IPS-20b (cell line): ENCODE results near the gene DDX10.
"Not testable (repeated sequence)": the region's sequence is repeated elsewhere in the genome, so short reads cannot be mapped to it uniquely, and the experiment has no call there.

Experiments used
- H3K27ac ChIP-seq: one replicate; pipeline ENCODE4 v1.5.1; 2013; ENCODE audit warnings: low read length
- H3K27me3 ChIP-seq: 2 replicates; pipeline ENCODE4 v1.6.1; 2013; ENCODE audit warnings: mild to moderate bottlenecking, low read length, inconsistent platforms; ENCODE audit not compliant: insufficient read depth
- H3K36me3 ChIP-seq: 2 replicates; pipeline ENCODE4 v1.6.1; 2013; ENCODE audit warnings: low read depth, mild to moderate bottlenecking, inconsistent platforms, low read length, moderate library complexity; ENCODE audit not compliant: insufficient read depth
- H3K4me1 ChIP-seq: 2 replicates; pipeline ENCODE4 v1.6.1; 2013; ENCODE audit warnings: mild to moderate bottlenecking, control low read depth, inconsistent platforms, low read length, moderate library complexity; ENCODE audit not compliant: insufficient read depth
- H3K4me3 ChIP-seq: 2 replicates; pipeline ENCODE4 v1.5.1; 2013; ENCODE audit warnings: mild to moderate bottlenecking, low read length, inconsistent platforms
- H3K9ac ChIP-seq: 2 replicates; pipeline ENCODE4 v1.6.1; 2013; ENCODE audit warnings: low read depth, mild to moderate bottlenecking, inconsistent platforms, low read length, moderate library complexity
- H3K9me3 ChIP-seq: 2 replicates; pipeline ENCODE4 v1.6.1; 2013; ENCODE audit warnings: mild to moderate bottlenecking, low read depth, low read length, inconsistent platforms; ENCODE audit not compliant: insufficient read depth

Gene DDX10

DNA sequence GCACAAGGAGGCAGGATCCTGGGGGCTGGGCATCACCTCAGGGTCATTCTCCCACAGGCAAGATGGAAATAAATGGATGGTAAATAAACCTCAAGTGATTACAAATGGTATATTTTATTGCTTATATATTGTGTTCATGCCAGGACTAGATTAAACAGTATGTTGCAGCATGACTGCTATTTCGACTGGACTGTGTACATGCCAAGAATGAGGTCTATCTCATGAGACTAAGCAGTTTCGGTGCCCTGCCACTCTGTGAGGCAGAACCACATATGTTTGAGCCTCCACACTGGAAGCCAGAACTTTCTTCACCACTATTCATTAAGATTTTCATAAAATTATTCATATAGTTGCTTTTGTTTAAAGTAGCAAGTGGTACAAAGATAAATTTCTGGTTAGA is 140.2 kb downstream of the DDX10 start:
- no peaks in the 10 kb centered on the region for H3K4me1 ChIP-seq
- no peak overlapping the region for H3K9ac ChIP-seq
- H3K9me3 ChIP-seq, result no peaks in the 10 kb centered on the region
- no peak overlapping the region for H3K27ac ChIP-seq
- H3K27me3 ChIP-seq, result no peaks in the 10 kb centered on the region
- no peaks in the 10 kb centered on the region for H3K36me3 ChIP-seq
- H3K4me3 ChIP-seq, result no peak overlapping the region

DNA sequence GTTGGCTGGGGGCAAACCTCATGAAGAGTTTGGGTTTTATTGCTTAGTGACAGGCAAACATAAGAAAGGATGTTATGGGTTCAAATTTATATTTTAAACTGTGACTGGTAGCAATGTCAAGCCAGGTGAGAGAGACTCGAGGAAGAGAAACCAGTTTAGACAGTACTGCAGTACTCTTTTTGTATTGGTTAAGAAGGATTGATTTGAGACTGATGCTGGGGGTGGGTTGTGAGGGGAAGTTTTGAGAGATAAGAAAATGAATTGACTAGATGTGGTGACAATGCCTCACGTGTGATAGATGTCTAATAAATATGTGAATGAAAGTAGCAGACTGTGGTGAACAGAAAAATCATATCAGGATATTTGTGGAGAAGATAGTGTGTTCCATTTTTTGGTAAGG is 142.4 kb downstream of the DDX10 start:
- no peak overlapping the region for H3K9ac ChIP-seq
- no peaks in the 10 kb centered on the region for H3K36me3 ChIP-seq
- H3K27ac ChIP-seq, result no peak overlapping the region
- H3K9me3 ChIP-seq, result no peaks in the 10 kb centered on the region
- H3K4me1 ChIP-seq, result no peaks in the 10 kb centered on the region
- H3K4me3 ChIP-seq, result no peak overlapping the region
- H3K27me3 ChIP-seq, result no peaks in the 10 kb centered on the region

DNA sequence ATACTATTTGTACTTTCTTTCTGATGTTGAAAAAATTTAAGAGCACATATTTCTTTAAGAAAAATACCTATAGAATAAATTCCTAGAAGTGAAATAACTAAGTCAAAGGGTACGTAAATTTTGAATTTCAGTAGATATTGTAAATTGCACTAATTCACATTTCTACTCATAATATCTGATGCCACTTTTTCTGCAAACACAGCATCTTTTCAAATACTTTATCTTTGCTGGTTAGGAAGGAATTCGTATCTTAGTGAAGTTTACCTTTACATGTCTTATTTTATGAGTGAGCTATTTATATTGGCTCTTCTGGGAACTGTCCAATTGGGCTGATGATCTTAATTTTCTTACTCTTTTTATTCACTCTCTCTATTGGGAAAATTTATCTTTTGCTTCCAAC is 148.2 kb downstream of the DDX10 start:
- no peaks in the 10 kb centered on the region for H3K36me3 ChIP-seq

DNA sequence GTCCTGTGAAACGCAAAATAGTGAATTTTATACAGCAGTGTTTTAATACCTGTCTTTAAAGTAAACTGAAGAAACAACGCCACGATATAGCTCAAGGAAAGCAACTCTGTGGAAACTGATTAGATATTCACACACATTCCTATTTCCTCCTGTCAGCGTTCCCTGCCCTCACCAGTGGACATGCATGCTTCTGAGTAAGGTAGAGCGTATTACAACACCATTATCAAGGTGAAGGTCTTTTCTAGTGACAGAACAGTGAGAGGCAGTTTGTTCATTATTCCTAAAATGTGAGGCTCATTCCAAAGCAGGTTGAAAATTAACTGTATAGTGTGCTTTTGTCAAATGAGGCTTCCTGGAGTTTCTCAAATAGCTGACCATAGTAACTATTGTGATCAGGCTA is 153.1 kb downstream of the DDX10 start:
- no peak overlapping the region for H3K27ac ChIP-seq
- H3K9ac ChIP-seq, result no peak overlapping the region
- no peaks in the 10 kb centered on the region for H3K9me3 ChIP-seq
- H3K4me1 ChIP-seq, result no peaks in the 10 kb centered on the region; the same call in 1 of the 2 replicates
- H3K36me3 ChIP-seq, result no peaks in the 10 kb centered on the region
- H3K27me3 ChIP-seq, result no peaks in the 10 kb centered on the region
- H3K4me3 ChIP-seq, result no peak overlapping the region

More for the DNA sequence above, 148.2 kb downstream of the DDX10 start:
- H3K27ac ChIP-seq, result no peak overlapping the region
- H3K9ac ChIP-seq, result no peak overlapping the region
- H3K4me3 ChIP-seq, result no peak overlapping the region
- H3K9me3 ChIP-seq, result no peaks in the 10 kb centered on the region
- H3K27me3 ChIP-seq, result no peaks in the 10 kb centered on the region
- no peaks in the 10 kb centered on the region; the same call in 1 of the 2 replicates for H3K4me1 ChIP-seq

DNA sequence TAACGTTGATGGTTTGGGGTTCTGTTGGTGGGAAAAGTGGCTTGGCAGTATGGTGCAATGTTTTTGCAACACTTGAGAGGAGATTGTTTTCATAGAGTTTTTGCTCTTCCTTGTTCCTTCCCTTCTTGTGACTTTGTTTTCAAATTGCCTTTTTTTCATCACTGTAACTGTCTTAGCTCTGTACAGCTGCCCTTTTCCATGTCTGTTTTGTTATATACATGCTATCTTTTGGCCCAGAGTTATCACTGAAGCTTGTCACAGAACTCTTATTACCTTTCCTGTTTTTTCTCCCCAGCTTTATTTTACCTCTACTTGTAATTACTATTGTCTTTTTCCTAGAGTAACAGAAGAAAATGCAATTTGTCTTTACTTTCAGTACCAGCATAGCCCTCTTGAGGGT is 154.1 kb downstream of the DDX10 start:
- no peak overlapping the region for H3K4me3 ChIP-seq
- no peaks in the 10 kb centered on the region for H3K36me3 ChIP-seq
- H3K27ac ChIP-seq, result no peak overlapping the region
- no peaks in the 10 kb centered on the region for H3K27me3 ChIP-seq
- no peak overlapping the region for H3K9ac ChIP-seq
- no peaks in the 10 kb centered on the region for H3K9me3 ChIP-seq
- no peaks in the 10 kb centered on the region; the same call in 1 of the 2 replicates for H3K4me1 ChIP-seq

DNA sequence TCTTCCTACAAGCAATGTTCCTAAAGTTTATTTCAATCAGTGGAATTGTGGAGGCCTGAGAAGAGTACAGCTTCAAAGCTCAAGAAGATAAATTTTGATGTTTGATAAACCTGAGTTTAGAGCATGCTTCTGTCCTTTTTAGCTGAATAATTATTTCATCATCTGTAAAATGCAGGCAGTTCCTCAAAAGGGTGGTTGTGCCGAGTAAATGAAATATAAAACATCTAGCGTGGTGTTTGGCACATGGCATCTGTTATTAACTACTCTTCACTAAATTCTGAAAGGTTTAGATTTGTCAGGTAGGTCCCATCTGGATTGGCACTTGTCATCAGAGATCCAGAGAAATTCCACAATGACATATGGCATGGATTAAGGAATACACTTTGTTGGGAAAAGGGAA is 155.1 kb downstream of the DDX10 start:
- Histone ChIP-seq H3K4me3 (no peak overlapping the region), H3K27ac (no peak overlapping the region)

DNA sequence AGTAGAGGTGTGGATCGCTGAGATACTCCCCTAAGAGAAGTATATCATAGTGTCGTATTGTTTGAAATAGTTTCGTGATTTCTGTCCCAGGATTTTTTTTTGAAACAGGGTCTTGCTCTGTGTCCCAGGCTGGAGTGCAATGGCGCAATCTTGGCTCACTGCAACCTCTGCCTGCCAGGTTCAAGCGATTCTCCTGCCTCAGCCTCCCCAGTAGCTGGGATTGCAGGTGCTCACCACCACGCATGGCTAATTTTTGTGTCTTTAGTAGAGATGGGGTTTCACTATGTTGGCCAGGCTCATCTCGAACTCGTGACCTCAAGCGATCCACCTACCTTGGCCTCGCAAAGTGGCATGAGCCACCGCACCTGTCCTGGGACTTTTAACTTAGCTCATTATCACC is 159.1 kb downstream of the DDX10 start:
- not testable (repeated sequence) for H3K27ac ChIP-seq, H3K27me3 ChIP-seq, H3K4me1 ChIP-seq, H3K9me3 ChIP-seq, H3K4me3 ChIP-seq, H3K36me3 ChIP-seq, H3K9ac ChIP-seq

More for the DNA sequence above, 155.1 kb downstream of the DDX10 start:
- H3K9ac ChIP-seq, result no peak overlapping the region
- no peaks in the 10 kb centered on the region for H3K9me3 ChIP-seq
- no peaks in the 10 kb centered on the region; the same call in 1 of the 2 replicates for H3K4me1 ChIP-seq
- H3K27me3 ChIP-seq, result no peaks in the 10 kb centered on the region
- H3K36me3 ChIP-seq, result no peaks in the 10 kb centered on the region

DNA sequence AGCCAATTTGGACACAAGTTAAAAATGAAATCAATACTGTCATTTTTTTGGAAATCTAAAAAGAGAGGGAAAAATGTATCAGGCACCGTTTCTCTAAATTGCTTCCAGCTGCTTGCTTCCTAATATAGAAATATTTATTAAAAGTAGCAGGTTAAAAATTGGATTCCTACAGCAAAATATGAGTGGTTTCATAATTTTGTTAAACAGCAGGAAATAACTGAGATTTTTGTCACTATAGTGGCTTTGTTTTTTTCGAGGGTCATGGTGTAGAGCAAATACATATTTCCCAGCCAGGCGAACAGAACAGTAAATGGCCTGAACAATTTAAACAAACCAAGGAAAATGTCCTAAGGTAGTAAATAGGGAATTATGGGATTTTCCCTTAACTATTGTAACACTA is 159.7 kb downstream of the DDX10 start:
- 0 out of 2 replicates have a peak, but pooled peaks cover 2% of the 10 kb centered on the region for H3K9me3 ChIP-seq
- H3K36me3 ChIP-seq, result no peaks in the 10 kb centered on the region
- H3K27ac ChIP-seq, result no peak overlapping the region
- no peaks in the 10 kb centered on the region for H3K4me1 ChIP-seq
- H3K27me3 ChIP-seq, result no peaks in the 10 kb centered on the region
- no peak overlapping the region for H3K9ac ChIP-seq
- no peak overlapping the region for H3K4me3 ChIP-seq

DNA sequence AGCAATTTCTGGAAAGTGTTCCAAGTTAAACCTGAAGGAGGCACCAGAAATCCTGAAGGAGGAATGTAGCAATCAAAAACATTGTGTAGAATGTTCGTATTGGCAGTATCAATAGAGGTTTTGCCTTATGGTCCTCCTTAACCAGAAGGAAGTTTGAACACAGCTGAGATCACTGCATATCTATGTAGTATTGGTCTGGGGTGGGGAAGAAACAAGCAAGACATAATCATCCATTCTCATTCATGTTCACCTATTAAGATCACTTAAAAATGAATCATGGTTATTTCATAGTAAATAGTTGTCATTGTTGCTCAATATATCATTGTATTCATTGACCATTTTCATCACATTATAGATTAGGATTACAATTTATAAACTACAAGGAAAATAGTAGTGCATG is 160.5 kb downstream of the DDX10 start:
- no peak overlapping the region for H3K27ac ChIP-seq
- H3K27me3 ChIP-seq, result no peaks in the 10 kb centered on the region
- H3K4me1 ChIP-seq, result no peaks in the 10 kb centered on the region
- 0 out of 2 replicates have a peak, but pooled peaks cover 5% of the 10 kb centered on the region for H3K9me3 ChIP-seq
- no peak overlapping the region for H3K9ac ChIP-seq
- H3K4me3 ChIP-seq, result no peak overlapping the region
- no peaks in the 10 kb centered on the region for H3K36me3 ChIP-seq

DNA sequence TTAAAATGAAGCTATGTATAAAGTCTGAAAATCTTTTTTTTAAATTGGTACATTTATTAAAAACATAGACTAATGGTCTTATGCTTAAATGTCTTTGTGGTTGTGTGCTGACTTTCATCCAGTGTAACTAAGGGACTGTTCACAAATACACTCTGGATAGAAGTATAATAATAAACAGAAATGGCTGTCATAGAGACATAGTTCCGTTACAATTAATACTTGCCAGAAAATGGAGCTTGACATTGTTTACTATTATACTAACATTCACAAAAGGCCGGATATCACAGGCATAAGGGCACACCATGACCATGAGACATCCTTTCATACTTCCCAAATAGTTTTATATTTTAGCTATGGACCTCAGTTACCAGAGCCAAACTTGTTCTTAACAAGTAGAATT is 161.3 kb downstream of the DDX10 start:
- Histone ChIP-seq H3K4me3 (no peak overlapping the region), H3K27ac (no peak overlapping the region), H3K36me3 (no peaks in the 10 kb centered on the region), H3K4me1 (no peaks in the 10 kb centered on the region), H3K9ac (no peak overlapping the region), H3K9me3 (0 out of 2 replicates have a peak, but pooled peaks cover 5% of the 10 kb centered on the region), H3K27me3 (no peaks in the 10 kb centered on the region)

DNA sequence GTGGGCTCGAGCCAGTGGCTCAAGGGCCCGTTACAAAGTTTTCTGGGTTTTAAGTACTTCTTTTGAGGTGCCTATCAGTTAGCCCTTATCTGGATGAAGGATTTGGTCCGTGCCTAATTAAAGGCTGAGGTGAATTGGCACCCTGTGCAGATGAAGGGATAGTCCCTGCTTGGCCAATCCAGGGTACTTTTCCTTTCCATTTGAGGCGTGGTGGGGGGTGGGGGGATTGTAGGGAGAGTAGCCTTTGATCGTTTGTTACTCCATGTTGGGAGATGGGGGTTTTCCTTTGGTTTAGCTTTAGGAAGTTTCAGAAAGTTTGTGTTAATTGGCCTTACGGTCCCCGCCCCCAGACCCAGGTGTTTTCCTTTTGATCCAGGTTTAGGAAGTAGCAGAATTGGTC is 170.8 kb downstream of the DDX10 start:
- Histone ChIP-seq H3K36me3 (peaks cover 14% of the 10 kb centered on the region), H3K9me3 (no peaks in the 10 kb centered on the region), H3K9ac (no peak overlapping the region), H3K4me3 (no peak overlapping the region), H3K27ac (no peak overlapping the region), H3K4me1 (peaks cover 2% of the 10 kb centered on the region; the same call in 1 of the 2 replicates), H3K27me3 (no peaks in the 10 kb centered on the region)

DNA sequence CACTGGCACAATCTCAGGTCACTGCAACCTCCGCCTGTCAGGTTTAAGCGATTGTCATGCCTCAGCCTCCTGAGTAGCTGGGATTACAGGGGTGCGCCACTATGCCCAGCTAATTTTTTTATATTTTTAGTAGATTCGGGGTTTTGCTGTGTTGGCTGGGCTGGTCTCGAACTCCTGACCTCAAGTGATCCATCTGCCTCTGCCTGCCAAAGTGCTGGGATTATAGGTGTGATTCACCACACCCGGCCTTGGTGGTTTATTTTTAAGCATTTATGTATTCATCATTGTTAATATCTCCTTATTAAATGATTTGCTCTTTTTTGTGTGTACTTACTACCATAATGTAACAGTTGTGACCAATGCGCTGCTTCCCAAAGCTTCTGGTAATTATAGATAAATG is 171.7 kb downstream of the DDX10 start:
- Histone ChIP-seq H3K36me3 (peaks cover 14% of the 10 kb centered on the region), H3K4me1 (peaks cover 2% of the 10 kb centered on the region; the same call in 1 of the 2 replicates), H3K9me3 (no peaks in the 10 kb centered on the region), H3K27ac (no peak overlapping the region), H3K4me3 (no peak overlapping the region), H3K9ac (no peak overlapping the region), H3K27me3 (no peaks in the 10 kb centered on the region)
